GM12872 (cell line): Measurements from ENCODE around the gene TM2D3.

Source experiments
- CTCF ChIP-seq: IDR thresholded peaks from 3 replicates; pipeline ENCODE4 v1.5.1; 2011; ENCODE audit warnings: low read depth, mild to moderate bottlenecking, low read length, moderate library complexity; ENCODE audit not compliant: insufficient read depth

The TM2D3 gene

GRCh38 chr15:101637516-101637915, 14.7 kb downstream of the TM2D3 start:
- no peak for TF ChIP-seq CTCF

DNA sequence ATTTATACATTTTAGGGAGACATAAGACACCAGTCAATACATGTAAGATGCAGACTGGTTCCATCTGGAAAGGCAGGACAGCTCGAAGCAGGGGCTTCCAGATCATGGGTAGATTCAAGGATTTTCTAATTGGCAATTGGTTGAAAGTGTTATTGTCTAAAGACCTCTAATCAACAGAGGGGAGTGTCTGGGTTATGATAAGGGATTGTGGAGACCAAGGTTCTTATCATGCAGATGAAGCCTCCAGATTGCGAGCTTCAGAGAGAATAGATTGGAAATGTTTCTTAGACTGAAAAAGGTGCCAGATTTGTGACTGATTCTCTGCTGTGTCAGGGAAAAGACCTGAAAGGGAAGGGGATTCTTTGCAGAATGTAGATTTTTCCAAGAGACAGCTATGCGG, 15.1 kb downstream of the TM2D3 start:
- TF ChIP-seq CTCF = no peak

- no peak for TF ChIP-seq CTCF
These were observed 16.0 kb downstream of the TM2D3 start for GRCh38 chr15:101635944-101636727.

DNA sequence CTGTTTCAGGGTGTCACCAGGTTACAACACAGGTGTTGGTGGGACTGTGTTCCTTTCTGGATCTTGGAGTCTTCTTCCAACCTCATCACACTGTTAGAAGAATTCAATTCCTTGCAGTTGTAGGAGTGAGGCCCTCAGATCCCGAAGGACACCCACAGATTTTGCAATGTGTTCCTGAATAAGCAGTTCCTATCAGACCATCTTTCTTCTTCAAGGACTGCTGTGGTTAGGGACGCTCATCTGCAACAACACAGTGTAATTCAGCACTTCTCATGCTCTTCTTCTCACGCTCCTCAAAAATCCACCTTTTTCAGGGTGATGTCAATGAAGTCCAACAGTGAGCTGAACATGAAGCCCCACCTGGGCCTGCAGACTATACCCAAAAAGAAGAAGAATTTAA, 18.8 kb downstream of the TM2D3 start:
- no peak for TF ChIP-seq CTCF

DNA sequence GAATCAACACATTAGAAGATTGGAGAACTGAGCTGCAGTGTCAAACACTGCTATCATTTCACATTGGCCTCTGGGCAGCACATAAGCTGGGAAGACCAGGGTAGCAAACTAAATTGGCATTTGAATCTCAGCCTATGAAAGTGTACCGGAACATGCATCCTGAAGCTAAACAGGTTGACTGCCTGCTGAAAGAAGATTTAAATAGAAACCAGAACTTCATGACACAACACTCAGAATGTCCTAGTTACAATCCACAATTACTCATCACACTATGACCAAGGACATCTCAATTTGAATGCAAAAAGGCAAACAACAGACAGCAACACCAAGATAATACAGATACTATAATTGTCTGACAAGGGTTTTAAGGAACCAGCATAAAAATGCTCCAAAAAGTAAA, 26.2 kb downstream of the TM2D3 start:
- no peak for TF ChIP-seq CTCF

- TF ChIP-seq CTCF = no peak
These were observed 27.0 kb downstream of the TM2D3 start for GRCh38 chr15:101625184-101625583.

DNA sequence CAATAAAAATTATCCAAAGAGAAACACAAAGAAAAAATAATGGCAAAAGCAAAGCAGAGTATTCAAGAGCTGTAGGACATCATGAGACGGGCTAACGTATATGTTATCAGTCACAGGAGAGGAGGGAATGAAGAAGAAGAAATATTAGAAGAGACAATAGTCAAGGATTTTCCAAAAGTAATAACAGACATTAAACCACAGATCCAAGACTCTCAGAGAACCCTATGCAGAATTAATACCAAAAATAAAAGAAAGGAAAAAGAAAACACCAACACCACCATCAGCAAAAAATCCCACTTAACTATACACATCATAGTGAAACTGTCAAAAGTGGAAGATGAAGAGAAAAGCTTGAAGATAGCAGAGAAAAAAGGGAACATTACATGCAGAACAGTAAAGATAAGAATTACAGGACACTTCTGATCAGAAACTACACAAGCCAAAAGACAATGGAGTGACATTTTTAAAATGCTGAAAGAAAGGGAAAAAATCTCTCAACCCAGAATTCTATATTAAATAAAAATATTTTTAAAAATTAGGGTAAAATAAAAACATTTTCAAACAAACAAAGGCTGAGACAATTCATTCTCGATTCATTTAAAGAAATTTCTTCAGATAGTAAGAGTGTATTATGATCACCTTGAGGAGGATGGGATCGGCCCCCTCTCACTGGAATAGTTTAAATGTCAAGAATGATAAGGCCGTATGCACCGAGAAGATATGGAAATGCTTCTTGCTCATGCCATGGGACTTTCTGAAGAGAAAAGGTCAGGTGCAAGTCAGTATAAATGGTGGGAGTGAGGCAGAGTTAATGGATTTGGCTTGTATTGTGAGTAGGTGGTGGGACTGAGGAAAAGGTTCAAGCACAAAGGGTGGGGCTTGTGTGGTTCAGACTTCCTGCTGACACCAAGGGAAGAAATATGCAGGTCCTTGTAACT, 28.5 kb downstream of the TM2D3 start:
- TF ChIP-seq CTCF = no peak
